H1 (cell line): ENCODE measurements around the gene MRRF. TPM values are rescaled to one million over a fixed set of nuclear protein-coding genes. Genes with fewer than 3 reads are reported as not detected.

Experiments used
- CHD1 ChIP-seq: IDR thresholded peaks from 2 replicates; pipeline ENCODE4 v1.6.1; 2012; ENCODE audit warnings: low read depth, low read length, improper control_type of control experiment
- KDM4A ChIP-seq: IDR thresholded peaks from one replicate; pipeline ENCODE4 v1.7.1; 2012; ENCODE audit warnings: low read depth, mild to moderate bottlenecking, moderate library complexity, low read length, inconsistent platforms; ENCODE audit not compliant: severe bottlenecking
- polyA plus RNA-seq, 7 experiments: library from polyadenylated mRNA; depleted of rRNA in 3 of 7; stranded (reverse) in 5 of 7; unstranded in 2 of 7; fragments of >200 nt in 5 of 7; fragments of 200-250 nt in 2 of 7; gene quantifications; 1 replicate in 5 of 7; 2 replicates in 1 of 7; 4 replicates in 1 of 7; pipeline versions ENCODE4 v1.2.1 to v1.2.3, GENCODE V29; 2011 to 2013; ENCODE audit warnings: missing spikeins in 2 of 7, mixed read lengths in 2 of 7
- total RNA-seq: library from RNA; stranded (reverse); fragmentation: NEBNext Ultra II Directional; extraction: Animal tissue kit (Norgen Biotek cat#: 25700); gene quantifications from 2 replicates; pipeline ENCODE4 v1.2.1, GENCODE V29; 2021

Gene MRRF
- total and polyA plus RNA-seq, 2 of the 8 experiments (the other 6 are each of a cell fraction or from before 2014, with no cell fraction given): 29.4 to 47.8 TPM

DNA sequence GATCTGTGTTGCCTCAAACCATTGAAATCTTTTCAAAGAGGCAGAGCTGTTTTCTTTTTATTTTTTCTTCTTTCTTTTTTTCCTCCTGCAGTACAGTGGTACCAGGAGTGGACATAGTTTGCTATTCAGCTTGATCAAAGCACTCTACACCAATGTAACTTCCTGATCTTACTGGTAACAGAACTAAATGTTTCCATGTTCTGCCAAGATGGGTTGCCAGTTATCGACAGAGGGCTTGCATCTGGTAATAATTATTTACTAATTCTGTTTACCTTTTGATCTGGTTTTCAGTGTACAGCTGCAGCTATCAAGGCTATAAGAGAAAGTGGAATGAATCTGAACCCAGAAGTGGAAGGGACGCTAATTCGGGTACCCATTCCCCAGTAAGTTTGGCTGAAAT lies 26.8 kb downstream of the MRRF start (continued):
- TF ChIP-seq CHD1 (no peak), KDM4A (no peak)
- TF ChIP-seq, all 59 proteins: peak for 0
